GM12878 (cell line): Measurements from ENCODE around the gene LBHD1.

Source experiments
- CREB1 ChIP-seq: IDR thresholded peaks from 2 replicates; pipeline ENCODE4 v1.6.1; 2012; ENCODE audit warnings: low read depth, mild to moderate bottlenecking, inconsistent platforms
- CTCF ChIP-seq, 3 experiments: IDR thresholded peaks in 2 of 3; conservative IDR thresholded peaks in 1 of 3; 2 replicates each; pipeline ENCODE4 v1.5.1; 2011; ENCODE audit warnings: low read depth in 3 of 3, low read length in 3 of 3, mild to moderate bottlenecking in 3 of 3, control low read depth in 2 of 3, moderate library complexity in 2 of 3, inconsistent platforms in 1 of 3, mixed read lengths in 1 of 3; ENCODE audit not compliant: control insufficient read depth in 2 of 3, insufficient read depth in 1 of 3; ENCODE audit errors: extremely low read depth in 1 of 3
- DPF2 ChIP-seq: fragments of 450-650 bp; IDR thresholded peaks from 2 replicates; pipeline ENCODE4 v1.6.1; 2017; ENCODE audit warnings: mild to moderate bottlenecking
- MYC ChIP-seq: IDR thresholded peaks from 2 replicates; pipeline ENCODE4 v1.6.1; 2011; ENCODE audit warnings: mild to moderate bottlenecking, low read length, moderate library complexity, inconsistent platforms; ENCODE audit not compliant: insufficient read depth, insufficient replicate concordance, insufficient read length, severe bottlenecking
- ZBED1 ChIP-seq: IDR thresholded peaks from 2 replicates; pipeline ENCODE4 v1.6.1; 2016; ENCODE audit warnings: borderline replicate concordance

GRCh38 chr11:62677714-62678113 is 5.6 kb upstream of the LBHD1 start:
- TF ChIP-seq ZBED1 (no peak), CTCF (IDR thresholded peaks at IDR 0.05 in 2 of 3, conservative IDR thresholded peaks at IDR 0.05 in 1 of 3; ENCODE audit: control insufficient read depth in 2 of 3, extremely low read depth in 1 of 3, insufficient read depth in 1 of 3, low read depth in 3 of 3, low read length in 3 of 3) (no peak), DPF2 (no peak), MYC (no peak), CREB1 (no peak)
